Gastroesophageal sphincter (tissue), 3 donors: ENCODE measurements around the gene CCDC187.

Source experiments
- EP300 ChIP-seq: sonication (generic); formaldehyde crosslinking; IDR thresholded peaks from one replicate; pipeline ENCODE4 v1.6.1; 2017; ENCODE audit warnings: antibody characterized with exemption, mild to moderate bottlenecking
- POLR2A ChIP-seq, 2 donors: fragments of 450-650 bp; IDR thresholded peaks; one replicate each; pipeline ENCODE4 v1.6.1; 2017; ENCODE audit warnings: antibody characterized with exemption in 2 of 2, mild to moderate bottlenecking in 2 of 2, moderate library complexity in 1 of 2
- POLR2AphosphoS5 ChIP-seq: sonication (generic); formaldehyde crosslinking; IDR thresholded peaks from one replicate; pipeline ENCODE4 v1.6.1; 2017; ENCODE audit warnings: antibody characterized with exemption
- TF ChIP-seq, protein P1 (sequence below), 4 experiments: fragments of 200-600 bp in 2 of 4; fragments of 450-650 bp in 2 of 4; sonication (generic) in 1 of 4; IDR thresholded peaks; one replicate each; pipeline ENCODE4 v1.5.1; 2017 to 2019; ENCODE audit warnings: antibody characterized with exemption in 4 of 4, mild to moderate bottlenecking in 2 of 4, moderate library complexity in 2 of 4

- TF ChIP-seq, protein P1, sequence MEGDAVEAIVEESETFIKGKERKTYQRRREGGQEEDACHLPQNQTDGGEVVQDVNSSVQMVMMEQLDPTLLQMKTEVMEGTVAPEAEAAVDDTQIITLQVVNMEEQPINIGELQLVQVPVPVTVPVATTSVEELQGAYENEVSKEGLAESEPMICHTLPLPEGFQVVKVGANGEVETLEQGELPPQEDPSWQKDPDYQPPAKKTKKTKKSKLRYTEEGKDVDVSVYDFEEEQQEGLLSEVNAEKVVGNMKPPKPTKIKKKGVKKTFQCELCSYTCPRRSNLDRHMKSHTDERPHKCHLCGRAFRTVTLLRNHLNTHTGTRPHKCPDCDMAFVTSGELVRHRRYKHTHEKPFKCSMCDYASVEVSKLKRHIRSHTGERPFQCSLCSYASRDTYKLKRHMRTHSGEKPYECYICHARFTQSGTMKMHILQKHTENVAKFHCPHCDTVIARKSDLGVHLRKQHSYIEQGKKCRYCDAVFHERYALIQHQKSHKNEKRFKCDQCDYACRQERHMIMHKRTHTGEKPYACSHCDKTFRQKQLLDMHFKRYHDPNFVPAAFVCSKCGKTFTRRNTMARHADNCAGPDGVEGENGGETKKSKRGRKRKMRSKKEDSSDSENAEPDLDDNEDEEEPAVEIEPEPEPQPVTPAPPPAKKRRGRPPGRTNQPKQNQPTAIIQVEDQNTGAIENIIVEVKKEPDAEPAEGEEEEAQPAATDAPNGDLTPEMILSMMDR (IDR thresholded peaks at IDR 0.05) = no peak
- TF ChIP-seq EP300 = no peak
- no peak for TF ChIP-seq POLR2AphosphoS5
- TF ChIP-seq POLR2A (IDR thresholded peaks at IDR 0.05) = no peak
Measured at GRCh38 chr9:136308702-136309053, 4.8 kb upstream of the CCDC187 start.
